GM10266 (cell line): ENCODE measurements around the gene SULT2B1.
A peak's percentile ranks its signal among the peaks of the same experiment; 100 is the strongest.

Experiments used
- DNase-seq: peaks from one replicate; pipeline ENCODE4 v3.0.0; 2012; ENCODE audit errors: extremely low spot score
- TF ChIP-seq, protein P1 (sequence below): IDR thresholded peaks from 2 replicates; pipeline ENCODE4 v1.5.1; 2012; ENCODE audit warnings: mild to moderate bottlenecking, low read depth; ENCODE audit not compliant: control insufficient read depth, insufficient read depth; ENCODE audit errors: missing control alignments

The SULT2B1 gene

DNA sequence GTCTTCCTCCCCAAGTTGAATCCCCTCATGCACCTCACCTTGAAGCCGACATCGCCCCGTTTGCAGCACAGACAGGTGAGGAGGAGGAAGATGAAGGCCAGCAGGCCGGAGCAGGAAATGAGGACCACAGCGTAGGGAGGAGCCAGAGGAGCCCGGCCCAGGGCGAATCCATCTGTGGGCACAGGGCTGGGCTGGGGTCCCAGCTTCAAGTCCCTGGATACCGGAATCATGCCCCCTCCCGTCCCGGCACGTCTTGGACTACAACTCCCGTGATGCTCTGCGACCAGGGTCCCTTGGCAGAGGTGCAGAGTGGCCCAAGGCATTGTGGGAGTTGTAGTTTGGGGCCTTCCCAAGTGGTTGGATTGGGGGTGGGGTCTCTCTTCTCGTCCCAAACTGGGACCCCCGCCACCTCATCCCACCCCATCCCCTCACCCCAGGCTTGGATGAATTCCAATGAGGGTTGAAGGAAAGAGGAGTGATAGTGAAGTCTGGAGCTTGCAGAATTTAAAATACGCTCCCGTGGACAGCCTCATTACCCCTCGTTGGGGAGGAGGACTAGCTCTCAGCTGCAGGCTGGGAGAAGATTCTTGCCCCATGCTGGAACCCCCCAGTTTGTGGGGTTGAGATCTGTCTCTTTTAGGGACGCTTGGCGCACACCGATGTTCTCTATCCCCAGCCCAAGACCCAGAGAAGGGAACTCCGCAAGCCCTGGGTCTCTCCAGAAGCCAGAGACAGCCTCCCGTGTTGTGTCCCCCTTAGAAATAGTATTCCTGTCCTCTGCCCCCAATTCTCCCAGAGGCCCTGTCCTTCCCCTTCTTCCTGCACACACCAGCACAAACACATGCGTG, 41.3 kb upstream of the SULT2B1 start:
- peak; percentile 78 for DNase-seq
- TF ChIP-seq, protein P1, sequence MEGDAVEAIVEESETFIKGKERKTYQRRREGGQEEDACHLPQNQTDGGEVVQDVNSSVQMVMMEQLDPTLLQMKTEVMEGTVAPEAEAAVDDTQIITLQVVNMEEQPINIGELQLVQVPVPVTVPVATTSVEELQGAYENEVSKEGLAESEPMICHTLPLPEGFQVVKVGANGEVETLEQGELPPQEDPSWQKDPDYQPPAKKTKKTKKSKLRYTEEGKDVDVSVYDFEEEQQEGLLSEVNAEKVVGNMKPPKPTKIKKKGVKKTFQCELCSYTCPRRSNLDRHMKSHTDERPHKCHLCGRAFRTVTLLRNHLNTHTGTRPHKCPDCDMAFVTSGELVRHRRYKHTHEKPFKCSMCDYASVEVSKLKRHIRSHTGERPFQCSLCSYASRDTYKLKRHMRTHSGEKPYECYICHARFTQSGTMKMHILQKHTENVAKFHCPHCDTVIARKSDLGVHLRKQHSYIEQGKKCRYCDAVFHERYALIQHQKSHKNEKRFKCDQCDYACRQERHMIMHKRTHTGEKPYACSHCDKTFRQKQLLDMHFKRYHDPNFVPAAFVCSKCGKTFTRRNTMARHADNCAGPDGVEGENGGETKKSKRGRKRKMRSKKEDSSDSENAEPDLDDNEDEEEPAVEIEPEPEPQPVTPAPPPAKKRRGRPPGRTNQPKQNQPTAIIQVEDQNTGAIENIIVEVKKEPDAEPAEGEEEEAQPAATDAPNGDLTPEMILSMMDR, result no peak

DNA sequence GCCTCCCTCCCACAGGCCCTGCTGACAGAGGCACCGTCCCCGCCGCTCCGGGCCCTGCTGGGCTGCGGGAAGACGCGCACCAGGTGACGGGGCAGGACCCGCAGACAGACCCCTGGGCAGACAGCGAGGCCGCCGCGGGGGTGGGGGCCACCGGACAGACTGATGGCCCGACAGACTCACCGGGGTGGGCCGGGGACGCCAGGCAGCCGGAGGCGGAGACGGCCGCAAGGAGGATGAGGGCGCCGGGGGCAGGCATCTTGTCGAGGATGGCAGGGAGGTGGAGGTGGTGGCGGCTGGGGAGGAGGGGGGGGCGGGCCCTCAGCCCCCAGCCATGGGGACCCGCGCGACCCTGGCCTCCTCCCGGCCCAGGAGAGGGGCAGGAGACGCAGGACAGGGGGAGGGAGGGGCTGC, 40.6 kb upstream of the SULT2B1 start:
- DNase-seq, result peak; percentile 8

DNA sequence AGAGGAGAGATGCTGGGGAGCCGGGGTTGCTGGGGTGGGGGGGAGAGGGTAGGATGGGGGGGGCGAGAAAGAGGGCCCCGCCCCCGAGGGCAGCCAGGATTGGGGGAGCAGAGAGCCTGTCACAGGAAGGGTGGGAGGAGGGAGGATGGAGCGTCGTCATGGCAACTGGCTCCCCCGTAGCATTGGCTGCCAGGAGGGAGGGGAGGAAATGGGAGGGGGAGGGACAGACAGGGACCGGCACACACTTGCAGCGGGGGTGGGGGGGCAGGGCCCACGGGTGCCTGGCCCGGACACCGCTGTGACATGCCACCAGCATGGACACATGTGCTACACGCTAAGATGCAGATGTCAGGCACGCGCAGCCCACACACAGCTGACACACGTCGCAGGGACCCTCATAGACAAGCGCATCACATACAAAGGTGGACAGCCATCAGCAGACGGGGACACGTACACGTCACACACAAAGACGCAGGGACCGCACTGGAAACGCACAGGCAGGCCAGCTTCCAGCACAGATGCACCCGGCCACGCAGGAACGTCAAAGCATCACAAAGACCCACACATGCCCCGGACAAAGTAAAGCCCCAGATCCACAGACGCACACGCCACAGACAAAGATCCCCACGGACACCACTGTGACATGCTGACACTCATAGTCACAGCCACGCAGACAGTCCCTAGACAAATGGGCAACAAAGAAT, 40.0 kb upstream of the SULT2B1 start, which contains the start of gene LMTK3:
Gene LMTK3 (minus strand): TSS at position 36 of the 704 bp plus-strand sequence. CDS start 259 bp downstream, outside the sequence.
- DNase-seq, result peak; percentile 82
- TF ChIP-seq, protein P1, result no peak

More for the DNA sequence above, 40.6 kb upstream of the SULT2B1 start:
- TF ChIP-seq, protein P1, result no peak

DNA sequence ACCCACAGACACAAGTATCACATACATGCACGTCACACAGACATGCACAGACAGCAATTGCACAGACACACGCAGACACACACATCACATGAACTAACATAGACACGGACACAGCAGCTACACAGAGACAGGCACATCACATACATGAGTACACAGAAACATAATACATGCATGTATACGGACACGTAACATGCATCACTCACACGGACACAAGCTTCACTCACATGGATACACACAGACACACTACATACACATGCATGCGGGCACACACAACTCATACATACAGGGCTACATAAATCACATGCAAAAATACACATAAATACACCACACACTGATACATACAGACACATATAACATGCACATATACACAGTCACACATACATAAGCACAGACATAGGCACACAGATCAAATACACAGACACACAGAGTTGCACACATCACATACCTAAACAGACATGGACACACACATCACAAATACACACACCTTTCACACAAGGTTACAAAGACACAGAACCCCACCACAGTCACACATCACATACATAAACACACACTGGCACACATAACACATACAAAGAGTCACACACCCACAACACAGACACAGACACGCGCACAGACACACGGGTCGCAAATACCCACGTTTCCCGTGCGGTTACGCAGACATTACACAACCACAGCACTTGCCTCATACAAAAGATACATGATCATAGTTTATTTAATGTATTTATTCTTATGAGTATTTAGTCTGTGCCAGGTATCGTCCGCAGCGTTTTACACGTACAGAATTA, 39.3 kb upstream of the SULT2B1 start:
- peak; percentile 12 for DNase-seq
- TF ChIP-seq, protein P1, result no peak

DNA sequence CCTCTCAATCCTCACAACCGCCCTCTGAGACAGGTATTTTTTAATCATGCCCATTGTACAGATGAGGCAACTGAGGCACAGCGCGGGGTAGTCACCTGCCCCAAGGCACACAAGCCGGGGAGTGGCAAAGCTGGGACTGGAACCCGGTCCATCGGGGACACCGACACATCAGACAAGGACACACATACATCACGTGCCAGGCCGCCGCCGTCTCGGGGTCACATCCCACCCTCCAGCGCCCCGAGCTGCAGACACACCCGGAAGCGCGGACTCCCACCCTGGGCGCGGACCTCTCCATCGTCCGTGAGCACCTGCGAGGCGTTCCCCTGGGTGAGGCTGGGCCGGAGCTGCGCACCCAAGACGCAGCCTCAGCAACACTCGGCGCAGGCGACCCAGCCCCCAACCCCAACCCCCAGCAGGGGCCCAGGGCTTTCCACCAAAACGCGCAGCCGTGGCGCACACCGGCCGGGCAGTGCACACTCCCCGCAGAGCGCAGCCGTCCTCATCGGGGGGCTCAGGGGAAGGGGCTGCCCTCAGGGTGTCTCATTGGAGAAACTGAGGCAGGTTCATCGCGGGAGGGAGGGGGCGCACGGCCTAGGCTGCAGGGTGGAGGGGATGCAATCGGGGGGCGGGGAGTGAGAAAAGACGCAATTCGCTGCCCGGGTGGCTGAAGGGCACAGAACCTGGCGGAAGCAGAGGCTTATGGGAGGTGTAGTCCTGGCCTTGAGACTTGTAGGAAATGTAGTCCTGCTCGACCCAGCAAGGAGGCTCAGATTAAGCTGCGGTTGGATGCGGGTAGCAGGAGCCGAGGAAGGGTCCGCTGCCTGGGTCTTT, 38.5 kb upstream of the SULT2B1 start:
- TF ChIP-seq, protein P1, result no peak

DNA sequence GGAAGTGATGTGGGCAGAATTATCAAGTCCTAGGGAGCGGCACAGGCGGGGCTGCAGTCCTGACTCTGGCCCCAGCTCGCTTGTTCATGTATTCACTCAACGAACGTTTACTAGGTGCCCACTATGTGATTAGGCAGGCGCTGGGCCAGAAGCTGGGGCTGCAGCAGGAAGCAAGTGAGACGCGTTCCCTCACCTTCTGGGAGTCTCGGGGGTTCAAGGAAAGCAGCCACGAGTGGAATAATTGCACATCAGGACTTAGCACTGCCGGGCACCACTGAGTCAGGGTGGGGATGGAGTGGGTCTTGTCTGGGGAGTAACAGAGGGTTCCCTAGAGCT, 37.9 kb upstream of the SULT2B1 start:
- TF ChIP-seq, protein P1, result no peak
- DNase-seq, result peak; percentile 14

More for the DNA sequence above, 38.5 kb upstream of the SULT2B1 start:
- DNase-seq, result peak; percentile 87
